ENCODE data around the gene NDUFB8.

NDUFB8 gene

GRCh38 chr10:100483876-100484666 is 45.6 kb downstream of the NDUFB8 start:
- DNase-seq (ENCODE audit: low read depth) = no peak
- H3K4me3 ChIP-seq (ENCODE audit: low read depth, low read length) = no peak overlapping the region
- TF ChIP-seq MYC (IDR thresholded peaks at IDR 0.05; ENCODE audit: low read depth, low read length) = no peak
- TF ChIP-seq MAX (IDR thresholded peaks at IDR 0.05; ENCODE audit: low read depth, low read length) = no peak
- no peak for TF ChIP-seq POLR2A (IDR thresholded peaks at IDR 0.05; ENCODE audit: extremely low read depth, insufficient read length)
- TF ChIP-seq CTCF (IDR thresholded peaks at IDR 0.05; ENCODE audit: low read depth, low read length) = no peak

- H3K4me3 ChIP-seq (ENCODE audit: low read depth, low read length) = no peak overlapping the region
- no peak for TF ChIP-seq POLR2A (IDR thresholded peaks at IDR 0.05; ENCODE audit: extremely low read depth, insufficient read length)
- TF ChIP-seq MYC (IDR thresholded peaks at IDR 0.05; ENCODE audit: low read depth, low read length) = no peak
- no peak for TF ChIP-seq MAX (IDR thresholded peaks at IDR 0.05; ENCODE audit: low read depth, low read length)
- no peak for TF ChIP-seq CTCF (IDR thresholded peaks at IDR 0.05; ENCODE audit: low read depth, low read length)
- no peak for DNase-seq (ENCODE audit: low read depth)
Measured at GRCh38 chr10:100482834-100483185, 46.9 kb downstream of the NDUFB8 start.

GRCh38 chr10:100482181-100482833 is 47.4 kb downstream of the NDUFB8 start:
- H3K4me3 ChIP-seq (ENCODE audit: low read depth, low read length) = peak overlapping the region; percentile 29
- DNase-seq (ENCODE audit: low read depth) = peak; percentile 86

GRCh38 chr10:100481462-100482081 is 48.1 kb downstream of the NDUFB8 start:
- peak overlapping the region; percentile 29 for H3K4me3 ChIP-seq (ENCODE audit: low read depth, low read length)
- DNase-seq (ENCODE audit: low read depth) = peak; percentile 87
- TF ChIP-seq POLR2A (IDR thresholded peaks at IDR 0.05; ENCODE audit: extremely low read depth, insufficient read length) = no peak
- TF ChIP-seq MYC (IDR thresholded peaks at IDR 0.05; ENCODE audit: low read depth, low read length) = 0 out of 2 replicates have a peak, but pooled peaks have one; percentile 23
- TF ChIP-seq CTCF (IDR thresholded peaks at IDR 0.05; ENCODE audit: low read depth, low read length) = no peak
- TF ChIP-seq MAX (IDR thresholded peaks at IDR 0.05; ENCODE audit: low read depth, low read length) = peak; percentile 88

More at GRCh38 chr10:100482181-100482833, 47.4 kb downstream of the NDUFB8 start:
- peak; percentile 61; the same call in 1 of the 2 replicates for TF ChIP-seq MAX (IDR thresholded peaks at IDR 0.05; ENCODE audit: low read depth, low read length)
- TF ChIP-seq MYC (IDR thresholded peaks at IDR 0.05; ENCODE audit: low read depth, low read length) = no peak
- peak; percentile 96 for TF ChIP-seq CTCF (IDR thresholded peaks at IDR 0.05; ENCODE audit: low read depth, low read length)
- TF ChIP-seq POLR2A (IDR thresholded peaks at IDR 0.05; ENCODE audit: extremely low read depth, insufficient read length) = no peak

- no peak for DNase-seq (ENCODE audit: low read depth)
- TF ChIP-seq MAX (IDR thresholded peaks at IDR 0.05; ENCODE audit: low read depth, low read length) = no peak
- no peak for TF ChIP-seq MYC (IDR thresholded peaks at IDR 0.05; ENCODE audit: low read depth, low read length)
- no peak for TF ChIP-seq CTCF (IDR thresholded peaks at IDR 0.05; ENCODE audit: low read depth, low read length)
- no peak for TF ChIP-seq POLR2A (IDR thresholded peaks at IDR 0.05; ENCODE audit: extremely low read depth, insufficient read length)
- H3K4me3 ChIP-seq (ENCODE audit: low read depth, low read length) = no peak overlapping the region
Measured at GRCh38 chr10:100480002-100480401, 49.7 kb downstream of the NDUFB8 start.
